MM.1S (cell line): ENCODE data around the gene PNPLA2.
A peak's percentile ranks its signal among the peaks of the same experiment; 100 is the strongest.

Experiments
- DNase-seq: peaks from one replicate; pipeline ENCODE4 v3.0.0-alpha.2; 2015
- H2AFZ ChIP-seq: fragments of 300-600 bp; sonication (generic); 2 replicates; pipeline ENCODE4 v1.6.0; 2016; ENCODE audit warnings: antibody characterized with exemption, low read length
- H3F3A ChIP-seq: fragments of 300-600 bp; sonication (generic); 2 replicates; pipeline ENCODE4 v1.6.1; 2016; ENCODE audit warnings: mild to moderate bottlenecking, antibody characterized with exemption, low read length, moderate library complexity, mixed read lengths; ENCODE audit not compliant: insufficient read depth
- H3K27ac ChIP-seq: fragments of 300-600 bp; sonication (generic); 2 replicates; pipeline ENCODE4 v1.5.1; 2016; ENCODE audit warnings: mild to moderate bottlenecking, low read length
- H3K27me3 ChIP-seq: fragments of 300-600 bp; sonication (generic); replicated peaks from 2 replicates; pipeline ENCODE4 v1.6.0; 2016; ENCODE audit warnings: low read length; ENCODE audit not compliant: insufficient read depth
- H3K36me3 ChIP-seq: fragments of 300-600 bp; sonication (generic); replicated peaks from 2 replicates; pipeline ENCODE4 v1.6.1; 2016; ENCODE audit warnings: mild to moderate bottlenecking, low read length, mixed read lengths; ENCODE audit not compliant: insufficient read depth
- H3K4me1 ChIP-seq: fragments of 300-600 bp; sonication (generic); 2 replicates; pipeline ENCODE4 v1.6.1; 2016; ENCODE audit warnings: low read length, mixed read lengths
- H3K4me2 ChIP-seq: fragments of 300-600 bp; sonication (generic); 2 replicates; pipeline ENCODE4 v1.6.0; 2016; ENCODE audit warnings: low read depth, low read length
- H3K4me3 ChIP-seq: fragments of 300-600 bp; sonication (generic); 2 replicates; pipeline ENCODE4 v1.5.1; 2016; ENCODE audit warnings: low read length, mixed read lengths
- H3K79me2 ChIP-seq: fragments of 300-600 bp; sonication (generic); 2 replicates; pipeline ENCODE4 v1.6.1; 2016; ENCODE audit warnings: mixed run types, low read length, mixed read lengths
- H3K9ac ChIP-seq: fragments of 300-600 bp; sonication (generic); 2 replicates; pipeline ENCODE4 v1.6.1; 2016; ENCODE audit warnings: low read length, mixed read lengths
- H3K9me2 ChIP-seq: fragments of 300-600 bp; sonication (generic); replicated peaks from 2 replicates; pipeline ENCODE4 v1.6.1; 2016; ENCODE audit warnings: mild to moderate bottlenecking, low read length, mixed read lengths; ENCODE audit not compliant: insufficient read depth
- H3K9me3 ChIP-seq: fragments of 300-600 bp; sonication (generic); replicated peaks from 2 replicates; pipeline ENCODE4 v1.6.1; 2016; ENCODE audit warnings: mild to moderate bottlenecking, low read length, mixed read lengths; ENCODE audit not compliant: insufficient read depth
- H4K20me1 ChIP-seq: fragments of 300-600 bp; sonication (generic); 2 replicates; pipeline ENCODE4 v1.6.1; 2016; ENCODE audit warnings: mild to moderate bottlenecking, low read length, moderate library complexity, mixed read lengths; ENCODE audit not compliant: insufficient read depth
- CTCF ChIP-seq: fragments of 300-600 bp; sonication (generic); IDR thresholded peaks from 2 replicates; pipeline ENCODE4 v1.5.1; 2016; ENCODE audit warnings: antibody characterized with exemption, low read length, mixed read lengths
- EZH2 ChIP-seq: fragments of 300-600 bp; sonication (generic); optimal IDR thresholded peaks from 2 replicates; pipeline ENCODE3; 2017; ENCODE audit warnings: low read depth, mild to moderate bottlenecking, antibody characterized with exemption, low read length, mixed read lengths
- EZH2phosphoT487 ChIP-seq: fragments of 300-600 bp; sonication (generic); IDR thresholded peaks from 2 replicates; pipeline ENCODE4 v1.6.1; 2018; ENCODE audit warnings: antibody characterized with exemption, low read length

PNPLA2 gene

GRCh38 chr11:826836-827145 is 8.1 kb downstream of the PNPLA2 start:
- no peak for TF ChIP-seq EZH2phosphoT487
- no peak for TF ChIP-seq EZH2
- TF ChIP-seq CTCF, result no peak
- Histone ChIP-seq H4K20me1 (no peaks in the 10 kb centered on the region), H3F3A (peaks cover 8% of the 10 kb centered on the region), H3K9ac (peak overlapping the region; percentile 57; the same call in 1 of the 2 replicates), H3K4me2 (peak overlapping the region; percentile 94), H3K4me3 (peak overlapping the region; percentile 66), H3K4me1 (peaks cover 21% of the 10 kb centered on the region), H2AFZ (peak overlapping the region; percentile 85), H3K9me3 (no peaks in the 10 kb centered on the region), H3K36me3 (no peaks in the 10 kb centered on the region), H3K79me2 (no peaks in the 10 kb centered on the region; the same call in 1 of the 2 replicates), H3K27me3 (peaks cover 15% of the 10 kb centered on the region), H3K27ac (peak overlapping the region; percentile 18; the same call in 1 of the 2 replicates), H3K9me2 (no peaks in the 10 kb centered on the region)
- DNase-seq, result no peak

GRCh38 chr11:827146-827896 is 8.6 kb downstream of the PNPLA2 start:
- Histone ChIP-seq H3K36me3 (no peaks in the 10 kb centered on the region), H2AFZ (peak overlapping the region; percentile 85), H3K4me1 (peaks cover 21% of the 10 kb centered on the region), H3K79me2 (no peaks in the 10 kb centered on the region), H3K27ac (peak overlapping the region; percentile 53; the same call in 1 of the 2 replicates), H3K9me2 (no peaks in the 10 kb centered on the region), H3K4me2 (peak overlapping the region; percentile 94), H3K9me3 (no peaks in the 10 kb centered on the region), H3K9ac (peak overlapping the region; percentile 57), H3K27me3 (peaks cover 15% of the 10 kb centered on the region), H4K20me1 (no peaks in the 10 kb centered on the region), H3F3A (peaks cover 8% of the 10 kb centered on the region), H3K4me3 (peak overlapping the region; percentile 66)
- DNase-seq, result peak; percentile 60
- TF ChIP-seq EZH2, result no peak
- no peak for TF ChIP-seq EZH2phosphoT487
- no peak for TF ChIP-seq CTCF

GRCh38 chr11:827897-828192 is 9.1 kb downstream of the PNPLA2 start, which contains the start of gene CRACR2B:
Gene CRACR2B, plus strand, starts transcription at chr11:827919. Its CDS starts 689 bp downstream, at chr11:828608.
- H3F3A ChIP-seq, result peaks cover 8% of the 10 kb centered on the region
- peak within 1 kb of the TSS; percentile 94 for H3K4me2 ChIP-seq
- peak within 1 kb of the TSS; percentile 85 for H2AFZ ChIP-seq
- H3K9me3 ChIP-seq, result no peaks in the 10 kb centered on the region
- no peak for TF ChIP-seq EZH2phosphoT487
- peak within 1 kb of the TSS; percentile 57 for H3K9ac ChIP-seq
- H3K27ac ChIP-seq, result peak within 1 kb of the TSS; percentile 53; the same call in 1 of the 2 replicates
- peaks cover 15% of the 10 kb centered on the region for H3K27me3 ChIP-seq
- H3K9me2 ChIP-seq, result no peaks in the 10 kb centered on the region
- no peaks in the 10 kb centered on the region for H3K36me3 ChIP-seq
- H3K79me2 ChIP-seq, result no peaks in the 10 kb centered on the region
- H4K20me1 ChIP-seq, result no peaks in the 10 kb centered on the region
- peaks cover 21% of the 10 kb centered on the region for H3K4me1 ChIP-seq
- peak within 1 kb of the TSS; percentile 66 for H3K4me3 ChIP-seq
- peak; percentile 48 for DNase-seq

GRCh38 chr11:828506-829175 is 9.9 kb downstream of the PNPLA2 start:
- Histone ChIP-seq H4K20me1 (no peaks in the 10 kb centered on the region), H3K27me3 (peaks cover 15% of the 10 kb centered on the region), H3F3A (peaks cover 8% of the 10 kb centered on the region), H3K9me3 (no peaks in the 10 kb centered on the region), H3K9me2 (no peaks in the 10 kb centered on the region), H3K4me1 (peaks cover 22% of the 10 kb centered on the region), H3K4me3 (no peak overlapping the region), H3K27ac (no peak overlapping the region), H3K79me2 (peaks cover 4% of the 10 kb centered on the region), H3K36me3 (no peaks in the 10 kb centered on the region), H3K4me2 (peak overlapping the region; percentile 85; the same call in 1 of the 2 replicates), H3K9ac (no peak overlapping the region), H2AFZ (no peak overlapping the region)
- TF ChIP-seq EZH2, result no peak
- TF ChIP-seq CTCF, result no peak
- DNase-seq, result no peak
